NB4 (cell line): ENCODE data around the gene TAF6.
A peak's percentile ranks its signal among the peaks of the same experiment; 100 is the strongest.

Source experiments
- DNase-seq: peaks from one replicate; pipeline ENCODE4 v3.0.0; 2010; ENCODE audit warnings: low read depth
- H3K4me3 ChIP-seq: one replicate; pipeline ENCODE4 v1.5.1; 2011; ENCODE audit warnings: mild to moderate bottlenecking, low read depth, low read length, moderate library complexity
- CTCF ChIP-seq: IDR thresholded peaks from one replicate; pipeline ENCODE4 v1.5.1; 2012; ENCODE audit warnings: low read depth, low read length
- MAX ChIP-seq: IDR thresholded peaks from 2 replicates; pipeline ENCODE4 v1.6.1; 2011; ENCODE audit warnings: low read depth, low read length
- MYC ChIP-seq: IDR thresholded peaks from 2 replicates; pipeline ENCODE4 v1.6.1; 2011; ENCODE audit warnings: low read depth, low read length
- POLR2A ChIP-seq: IDR thresholded peaks from 2 replicates; pipeline ENCODE4 v1.6.1; 2011; ENCODE audit warnings: mild to moderate bottlenecking; ENCODE audit not compliant: insufficient read length; ENCODE audit errors: extremely low read depth

The TAF6 gene

GRCh38 chr7:100095289-100095688 lies 23.9 kb downstream of the TAF6 start:
- TF ChIP-seq MAX (no peak), POLR2A (no peak), CTCF (no peak), MYC (no peak)
- H3K4me3 ChIP-seq = no peak overlapping the region
- no peak for DNase-seq

GRCh38 chr7:100093925-100094486 lies 25.2 kb downstream of the TAF6 start:
- H3K4me3 ChIP-seq = no peak overlapping the region
- TF ChIP-seq CTCF (no peak), POLR2A (no peak), MAX (no peak)
- DNase-seq = no peak

GRCh38 chr7:100093498-100093897 lies 25.7 kb downstream of the TAF6 start:
- no peak overlapping the region for H3K4me3 ChIP-seq
- TF ChIP-seq CTCF (no peak), POLR2A (no peak), MAX (no peak), MYC (no peak)
- no peak for DNase-seq

- TF ChIP-seq CTCF (no peak), MAX (no peak), MYC (no peak), POLR2A (peak; percentile 23)
- no peak for DNase-seq
- H3K4me3 ChIP-seq = no peak overlapping the region
These were observed 26.1 kb downstream of the TAF6 start for GRCh38 chr7:100093054-100093453.

GRCh38 chr7:100091411-100092181 lies 27.6 kb downstream of the TAF6 start:
- DNase-seq = peak; percentile 63
- H3K4me3 ChIP-seq = no peak overlapping the region
- TF ChIP-seq MYC (0 out of 2 replicates have a peak, but pooled peaks have one; percentile 7), POLR2A (peak; percentile 35), CTCF (peak; percentile 41), MAX (peak; percentile 28; the same call in 1 of the 2 replicates)
